Ovary (tissue), 9 donors: Measurements from ENCODE around the gene DZIP1. TPM values are rescaled to one million over a fixed set of nuclear protein-coding genes. Genes with fewer than 3 reads are reported as not detected.

Experiments used
- DNase-seq, 5 donors: peaks; one replicate each; pipeline ENCODE4 v3.0.0-alpha.2; 2019 to 2020
- H3K27ac ChIP-seq, 2 donors: fragments of 200-600 bp; one replicate each; pipeline versions ENCODE4 v1.5.1 to v1.8.0; 2019 to 2022
- H3K27me3 ChIP-seq: fragments of 200-600 bp; one replicate; pipeline ENCODE4 v1.8.0; 2022
- H3K36me3 ChIP-seq: fragments of 200-600 bp; sonication (generic); one replicate; pipeline ENCODE4 v1.5.1; 2019
- H3K4me1 ChIP-seq: one replicate; pipeline ENCODE4 v1.8.1; 2013; ENCODE audit warnings: mild to moderate bottlenecking, moderate library complexity; ENCODE audit not compliant: insufficient read depth
- H3K4me3 ChIP-seq: fragments of 200-600 bp; sonication (generic); one replicate; pipeline ENCODE4 v1.5.1; 2017
- H3K9me3 ChIP-seq, 2 donors: fragments of 200-600 bp in 1 of 2; sonication (generic) in 1 of 2; one replicate each; pipeline versions ENCODE4 v1.5.1 to v1.8.1; 2013 to 2019; ENCODE audit warnings: mild to moderate bottlenecking in 1 of 2, moderate library complexity in 1 of 2
- EP300 ChIP-seq: sonication (generic); formaldehyde crosslinking; IDR thresholded peaks from one replicate; pipeline ENCODE4 v1.6.1; 2017; ENCODE audit warnings: antibody characterized with exemption
- POLR2A ChIP-seq: fragments of 450-650 bp; IDR thresholded peaks from one replicate; pipeline ENCODE4 v1.6.1; 2017; ENCODE audit warnings: antibody characterized with exemption, mild to moderate bottlenecking, moderate library complexity
- WGBS, 3 donors: extraction: QIAGEN DNeasy Blood & Tissue Kit in 1 of 3; methylation state at CpG; one replicate each; pipeline versions ENCODE4 v1.1.5 to v1.1.7; 2013 to 2017; 5-methylcytosine and 5-hydroxymethylcytosine counted together
- intact Hi-C, 4 donors: fragments of 100-400 bp; cut with DNase I; formaldehyde crosslinking; loops; one replicate each; pipeline versions ENCODE4 v1.11.0 to v1.15.1; 2022 to 2023
- polyA plus RNA-seq, 2 donors: library from polyadenylated mRNA; stranded (reverse); fragments of 200-250 nt in 1 of 2; fragments of 350-450 nt in 1 of 2; fragmentation: Illumina TruSeq in 1 of 2; extraction: RNeasy Lipid Tissue Mini Kit (QIAGEN cat#74804) in 1 of 2; gene quantifications; one replicate each; pipeline ENCODE4 v1.2.3, GENCODE V29; 2013 to 2014
- total RNA-seq, 7 donors: library from RNA; depleted of rRNA in 2 of 7; stranded (reverse); fragments of >200 nt in 2 of 7; fragmentation: NEBNext Ultra II Directional in 3 of 7; extraction: Animal tissue kit (Norgen Biotek cat#: 25700) in 3 of 7; gene quantifications; one replicate each; pipeline versions ENCODE4 v1.1.0 to v1.2.4, GENCODE V29; 2016 to 2023
- TF ChIP-seq, protein P1 (sequence below), 3 donors: fragments of 450-650 bp in 2 of 3; fragments of 200-600 bp in 1 of 3; IDR thresholded peaks; one replicate each; pipeline versions ENCODE4 v1.5.1 to v1.8.0; 2016 to 2022; ENCODE audit warnings: antibody characterized with exemption in 3 of 3, mild to moderate bottlenecking in 1 of 3
- donor health status: DM: no; HTN: no; CAD: no; lungs with moderate emphysema.
- donor health status: DM: no; HTN: no; CAD: no.
- donor health status: Bipolar disorder and iron deficiency.
- donor health status: DM: yes; HTN: yes; CAD: no.
- donor health status: DM: no; HTN: no; CAD: no.
- donor health status: DM: yes; HTN: yes; CAD: no.

DZIP1 gene
- total and polyA plus RNA-seq, 9 donors: 22.1 to 55.8 (median 44.3) TPM

DNA sequence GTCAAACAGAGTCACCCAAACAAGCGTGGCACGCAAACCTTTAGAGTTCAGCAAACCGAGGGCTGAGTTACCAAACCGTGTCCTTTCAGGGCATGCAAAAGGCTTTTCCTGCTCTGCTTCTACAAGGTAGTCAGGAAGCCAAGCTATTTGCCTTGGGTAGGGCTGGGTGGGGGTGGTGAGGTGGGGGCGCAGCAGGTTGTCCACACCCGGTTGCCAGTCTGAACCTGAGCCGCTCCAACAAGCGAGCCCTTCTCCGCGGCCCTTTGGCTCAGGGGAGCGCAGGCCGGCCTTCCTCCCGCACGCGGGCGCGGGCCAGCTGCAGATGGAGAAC lies 92.3 kb downstream of the DZIP1 start:
- Histone ChIP-seq H3K4me3 (no peak overlapping the region), H3K27me3 (no peaks in the 10 kb centered on the region)

DNA sequence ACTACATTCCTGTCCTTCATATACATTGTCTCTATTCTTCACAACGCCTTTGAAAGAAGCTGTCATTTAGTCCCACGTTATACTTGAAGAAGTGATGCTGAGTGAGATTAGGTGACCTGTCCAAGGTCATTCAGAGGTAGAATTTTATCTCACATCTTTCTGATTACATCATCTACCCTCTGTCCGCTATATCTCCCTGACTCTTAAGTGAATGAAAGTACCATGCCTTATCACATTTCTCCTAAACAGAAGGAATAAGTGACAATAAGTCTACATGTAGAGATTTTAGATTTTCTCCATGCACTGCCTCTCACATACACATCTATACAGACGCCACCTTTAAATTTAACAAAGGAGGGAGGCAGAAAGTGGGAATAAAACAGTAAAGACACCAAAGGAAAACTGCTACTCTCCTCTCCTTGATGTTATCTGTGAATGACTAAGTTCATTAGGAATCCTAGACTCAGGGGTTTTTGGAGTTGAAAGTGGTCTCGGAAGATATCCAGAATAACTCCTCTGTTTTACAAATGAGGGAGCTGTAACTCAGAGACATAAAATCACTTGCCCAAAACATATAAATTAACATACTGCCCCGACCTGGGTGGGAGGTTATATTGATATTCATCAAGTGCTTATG lies 96.9 kb downstream of the DZIP1 start:
- H3K36me3 ChIP-seq: no peaks in the 10 kb centered on the region
- H3K27ac ChIP-seq: no peak overlapping the region
- no peaks in the 10 kb centered on the region for H3K9me3 ChIP-seq
- intact Hi-C loops: no loop called here
- TF ChIP-seq POLR2A: no peak
- TF ChIP-seq, protein P1, sequence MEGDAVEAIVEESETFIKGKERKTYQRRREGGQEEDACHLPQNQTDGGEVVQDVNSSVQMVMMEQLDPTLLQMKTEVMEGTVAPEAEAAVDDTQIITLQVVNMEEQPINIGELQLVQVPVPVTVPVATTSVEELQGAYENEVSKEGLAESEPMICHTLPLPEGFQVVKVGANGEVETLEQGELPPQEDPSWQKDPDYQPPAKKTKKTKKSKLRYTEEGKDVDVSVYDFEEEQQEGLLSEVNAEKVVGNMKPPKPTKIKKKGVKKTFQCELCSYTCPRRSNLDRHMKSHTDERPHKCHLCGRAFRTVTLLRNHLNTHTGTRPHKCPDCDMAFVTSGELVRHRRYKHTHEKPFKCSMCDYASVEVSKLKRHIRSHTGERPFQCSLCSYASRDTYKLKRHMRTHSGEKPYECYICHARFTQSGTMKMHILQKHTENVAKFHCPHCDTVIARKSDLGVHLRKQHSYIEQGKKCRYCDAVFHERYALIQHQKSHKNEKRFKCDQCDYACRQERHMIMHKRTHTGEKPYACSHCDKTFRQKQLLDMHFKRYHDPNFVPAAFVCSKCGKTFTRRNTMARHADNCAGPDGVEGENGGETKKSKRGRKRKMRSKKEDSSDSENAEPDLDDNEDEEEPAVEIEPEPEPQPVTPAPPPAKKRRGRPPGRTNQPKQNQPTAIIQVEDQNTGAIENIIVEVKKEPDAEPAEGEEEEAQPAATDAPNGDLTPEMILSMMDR (IDR thresholded peaks at IDR 0.05): no peak
- no peak for TF ChIP-seq EP300
- no peak overlapping the region for H3K4me3 ChIP-seq
- no peaks in the 10 kb centered on the region for H3K27me3 ChIP-seq
- 42 to 51% (median 46%) methylated on average over 6 of the region's 6 CpGs for WGBS, 3 donors
- H3K4me1 ChIP-seq: no peaks in the 10 kb centered on the region
- no peak for DNase-seq

More for the DNA sequence above, 92.3 kb downstream of the DZIP1 start:
- no peaks in the 10 kb centered on the region for H3K36me3 ChIP-seq
- intact Hi-C loops: no loop called here
- H3K4me1 ChIP-seq: peaks cover 1% of the 10 kb centered on the region
- 18 to 34% (median 23%) methylated on average over 10 to 17 of the region's 17 CpGs for WGBS, 3 donors
- no peak for DNase-seq
- no peak overlapping the region for H3K27ac ChIP-seq
- H3K9me3 ChIP-seq: no peaks in the 10 kb centered on the region
- TF ChIP-seq POLR2A: no peak
- TF ChIP-seq EP300: no peak
- TF ChIP-seq, protein P1 (IDR thresholded peaks at IDR 0.05): no peak

DNA sequence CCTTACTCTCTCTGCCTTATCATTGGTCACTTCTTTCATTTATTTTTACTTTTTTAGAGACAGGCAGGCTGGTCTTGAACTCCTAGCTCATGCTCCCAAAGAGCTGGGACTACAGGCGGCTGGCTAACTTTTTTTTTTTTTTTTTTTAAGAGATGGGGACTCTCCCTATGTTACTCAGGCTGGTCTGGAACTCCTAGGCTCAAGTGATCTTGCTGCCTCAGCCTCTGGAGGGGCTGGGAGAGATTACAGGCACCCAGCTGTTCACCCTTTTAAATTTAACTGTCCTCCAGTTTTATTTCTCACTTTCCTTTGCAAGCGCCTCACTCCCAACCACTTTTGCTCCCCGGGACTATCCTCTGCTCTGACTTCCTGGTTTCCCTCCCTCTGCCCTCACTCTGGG lies 97.6 kb downstream of the DZIP1 start:
- TF ChIP-seq, protein P1 (IDR thresholded peaks at IDR 0.05): no peak
- TF ChIP-seq EP300 (no peak), POLR2A (no peak)
- Histone ChIP-seq H3K4me3 (no peak overlapping the region), H3K9me3 (no peaks in the 10 kb centered on the region), H3K27me3 (no peaks in the 10 kb centered on the region), H3K4me1 (no peaks in the 10 kb centered on the region), H3K36me3 (no peaks in the 10 kb centered on the region), H3K27ac (no peak overlapping the region)
- no peak for DNase-seq
- intact Hi-C loops: no loop called here
- WGBS, 3 donors: 13 to 35% (median 24%) methylated on average over 2 to 3 of the region's 3 CpGs

DNA sequence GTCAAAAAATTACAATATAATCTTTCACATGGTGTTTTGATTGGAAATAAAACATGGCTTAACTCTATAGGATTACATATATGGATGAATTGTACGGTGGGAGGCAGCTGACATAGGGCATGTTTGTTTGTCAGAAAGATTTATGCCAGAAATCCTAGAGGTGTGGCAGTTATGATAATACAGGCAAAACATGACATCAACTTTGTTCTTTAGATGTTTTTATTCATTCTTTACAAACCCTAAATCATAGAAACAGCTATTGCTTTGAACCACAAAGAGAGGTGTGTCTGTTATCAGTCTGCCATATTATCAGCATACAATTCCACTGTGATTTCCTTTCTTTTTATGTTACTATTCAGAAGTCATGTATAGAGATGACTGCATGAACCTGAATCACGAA lies 100.2 kb downstream of the DZIP1 start:
- H3K27me3 ChIP-seq: no peaks in the 10 kb centered on the region
- intact Hi-C loops: no loop called here
- no peak overlapping the region for H3K27ac ChIP-seq
- H3K36me3 ChIP-seq: no peaks in the 10 kb centered on the region
- no peak for TF ChIP-seq EP300
- TF ChIP-seq, protein P1 (IDR thresholded peaks at IDR 0.05): no peak
- TF ChIP-seq POLR2A: no peak
- H3K4me3 ChIP-seq: no peak overlapping the region
- 46 to 61% (median 59%) methylated on average over 2 of the region's 2 CpGs for WGBS, 3 donors
- H3K4me1 ChIP-seq: no peaks in the 10 kb centered on the region
- DNase-seq: no peak
- H3K9me3 ChIP-seq: no peaks in the 10 kb centered on the region
